ENCODE results near the gene SLITRK1. TPM values are rescaled to one million over a fixed set of nuclear protein-coding genes. Genes with fewer than 3 reads are reported as not detected.

The SLITRK1 gene
- polyA plus RNA-seq (2013, experiment 1 of 2) = 0.22 TPM
- 0.40 TPM for polyA plus RNA-seq (2013, experiment 2 of 2)

GRCh38 chr13:83881917-83882605 is at the start of gene SLITRK1:
Gene SLITRK1, minus strand, starts transcription at chr13:83882474. Its CDS starts 967 bp downstream, at chr13:83881507.
- no peaks in the 10 kb centered on the region for H3K4me1 ChIP-seq (ENCODE audit: control insufficient read depth, insufficient read depth, low read length, poor library complexity, severe bottlenecking)
- H3K4me3 ChIP-seq (ENCODE audit: extremely low read depth, insufficient read depth, low read length, poor library complexity, severe bottlenecking) = peak within 1 kb of the TSS; percentile 33
- no peak within 1 kb of the TSS for H3K27ac ChIP-seq (ENCODE audit: low read depth, low read length, severe bottlenecking)
- no peaks in the 10 kb centered on the region for H3K9me3 ChIP-seq (ENCODE audit: control insufficient read depth, low read length)
- no peaks in the 10 kb centered on the region for H3K36me3 ChIP-seq (ENCODE audit: control insufficient read depth, insufficient read depth, low read length)
- 0% methylated on average over 15 to 20 of the region's 32 CpGs for WGBS, 2 experiments (ENCODE audit: insufficient coverage in 2 of 2)

GRCh38 chr13:83929157-83929556 is 46.9 kb upstream of the SLITRK1 start:
- Histone ChIP-seq H3K4me3 (ENCODE audit: extremely low read depth, insufficient read depth, low read length, poor library complexity, severe bottlenecking) (no peak overlapping the region), H3K27ac (ENCODE audit: low read depth, low read length, severe bottlenecking) (no peak overlapping the region), H3K36me3 (ENCODE audit: control insufficient read depth, insufficient read depth, low read length) (no peaks in the 10 kb centered on the region), H3K9me3 (ENCODE audit: control insufficient read depth, low read length) (no peaks in the 10 kb centered on the region), H3K4me1 (ENCODE audit: control insufficient read depth, insufficient read depth, low read length, poor library complexity, severe bottlenecking) (no peaks in the 10 kb centered on the region)
- 98 to 100% methylated on average over 2 to 3 of the region's 4 CpGs for WGBS, 2 experiments (ENCODE audit: insufficient coverage in 2 of 2)

- no peak overlapping the region for H3K4me3 ChIP-seq (ENCODE audit: extremely low read depth, insufficient read depth, low read length, poor library complexity, severe bottlenecking)
- no peaks in the 10 kb centered on the region for H3K36me3 ChIP-seq (ENCODE audit: control insufficient read depth, insufficient read depth, low read length)
- no peak overlapping the region for H3K27ac ChIP-seq (ENCODE audit: low read depth, low read length, severe bottlenecking)
- 65 to 71% methylated on average over 3 of the region's 6 CpGs for WGBS, 2 experiments (ENCODE audit: insufficient coverage in 2 of 2)
- no peaks in the 10 kb centered on the region for H3K4me1 ChIP-seq (ENCODE audit: control insufficient read depth, insufficient read depth, low read length, poor library complexity, severe bottlenecking)
- H3K9me3 ChIP-seq (ENCODE audit: control insufficient read depth, low read length) = no peaks in the 10 kb centered on the region
Observed at GRCh38 chr13:83919775-83920174, 37.5 kb upstream of the SLITRK1 start.

GRCh38 chr13:83914368-83914767 is 32.1 kb upstream of the SLITRK1 start:
- no peak overlapping the region for H3K4me3 ChIP-seq (ENCODE audit: extremely low read depth, insufficient read depth, low read length, poor library complexity, severe bottlenecking)
- no peak overlapping the region for H3K27ac ChIP-seq (ENCODE audit: low read depth, low read length, severe bottlenecking)
- WGBS, 2 experiments (ENCODE audit: insufficient coverage in 2 of 2) = 75 to 84% methylated on average over 3 of the region's 4 CpGs
- no peaks in the 10 kb centered on the region for H3K9me3 ChIP-seq (ENCODE audit: control insufficient read depth, low read length)
- H3K36me3 ChIP-seq (ENCODE audit: control insufficient read depth, insufficient read depth, low read length) = no peaks in the 10 kb centered on the region
- H3K4me1 ChIP-seq (ENCODE audit: control insufficient read depth, insufficient read depth, low read length, poor library complexity, severe bottlenecking) = no peaks in the 10 kb centered on the region

- WGBS, 2 experiments (ENCODE audit: insufficient coverage in 2 of 2) = 93 to 99% methylated on average over 20 to 21 of the region's 25 CpGs
- no peak overlapping the region for H3K27ac ChIP-seq (ENCODE audit: low read depth, low read length, severe bottlenecking)
- H3K9me3 ChIP-seq (ENCODE audit: control insufficient read depth, low read length) = no peaks in the 10 kb centered on the region
- no peaks in the 10 kb centered on the region for H3K36me3 ChIP-seq (ENCODE audit: control insufficient read depth, insufficient read depth, low read length)
- no peaks in the 10 kb centered on the region for H3K4me1 ChIP-seq (ENCODE audit: control insufficient read depth, insufficient read depth, low read length, poor library complexity, severe bottlenecking)
- H3K4me3 ChIP-seq (ENCODE audit: extremely low read depth, insufficient read depth, low read length, poor library complexity, severe bottlenecking) = no peak overlapping the region
Observed at GRCh38 chr13:83907196-83907989, 25.1 kb upstream of the SLITRK1 start.

GRCh38 chr13:83906240-83906820 is 24.1 kb upstream of the SLITRK1 start:
- 94 to 97% methylated on average over 24 to 25 of the region's 25 CpGs for WGBS, 2 experiments (ENCODE audit: insufficient coverage in 2 of 2)
- Histone ChIP-seq H3K4me1 (ENCODE audit: control insufficient read depth, insufficient read depth, low read length, poor library complexity, severe bottlenecking) (no peaks in the 10 kb centered on the region), H3K4me3 (ENCODE audit: extremely low read depth, insufficient read depth, low read length, poor library complexity, severe bottlenecking) (no peak overlapping the region)

GRCh38 chr13:83905641-83906040 is 23.4 kb upstream of the SLITRK1 start:
- no peaks in the 10 kb centered on the region for H3K9me3 ChIP-seq (ENCODE audit: control insufficient read depth, low read length)
- H3K4me3 ChIP-seq (ENCODE audit: extremely low read depth, insufficient read depth, low read length, poor library complexity, severe bottlenecking) = no peak overlapping the region
- H3K4me1 ChIP-seq (ENCODE audit: control insufficient read depth, insufficient read depth, low read length, poor library complexity, severe bottlenecking) = no peaks in the 10 kb centered on the region
- no peak overlapping the region for H3K27ac ChIP-seq (ENCODE audit: low read depth, low read length, severe bottlenecking)
- WGBS, 2 experiments (ENCODE audit: insufficient coverage in 2 of 2) = 90 to 92% methylated on average over 2 to 4 of the region's 5 CpGs
- no peaks in the 10 kb centered on the region for H3K36me3 ChIP-seq (ENCODE audit: control insufficient read depth, insufficient read depth, low read length)

More at GRCh38 chr13:83906240-83906820, 24.1 kb upstream of the SLITRK1 start:
- no peak overlapping the region for H3K27ac ChIP-seq (ENCODE audit: low read depth, low read length, severe bottlenecking)
- H3K9me3 ChIP-seq (ENCODE audit: control insufficient read depth, low read length) = no peaks in the 10 kb centered on the region
- H3K36me3 ChIP-seq (ENCODE audit: control insufficient read depth, insufficient read depth, low read length) = no peaks in the 10 kb centered on the region

GRCh38 chr13:83895994-83896580 is 13.8 kb upstream of the SLITRK1 start:
- WGBS, 2 experiments (ENCODE audit: insufficient coverage in 2 of 2) = 86% methylated on average over 1 of the region's 3 CpGs; no CpG with 5 or more reads in 1 of the 2 experiments
- Histone ChIP-seq H3K4me3 (ENCODE audit: extremely low read depth, insufficient read depth, low read length, poor library complexity, severe bottlenecking) (no peak overlapping the region), H3K9me3 (ENCODE audit: control insufficient read depth, low read length) (no peaks in the 10 kb centered on the region), H3K4me1 (ENCODE audit: control insufficient read depth, insufficient read depth, low read length, poor library complexity, severe bottlenecking) (no peaks in the 10 kb centered on the region), H3K27ac (ENCODE audit: low read depth, low read length, severe bottlenecking) (no peak overlapping the region), H3K36me3 (ENCODE audit: control insufficient read depth, insufficient read depth, low read length) (no peaks in the 10 kb centered on the region)

GRCh38 chr13:83890358-83890757 is 8.1 kb upstream of the SLITRK1 start:
- Histone ChIP-seq H3K4me3 (ENCODE audit: extremely low read depth, insufficient read depth, low read length, poor library complexity, severe bottlenecking) (no peak overlapping the region), H3K4me1 (ENCODE audit: control insufficient read depth, insufficient read depth, low read length, poor library complexity, severe bottlenecking) (no peaks in the 10 kb centered on the region), H3K36me3 (ENCODE audit: control insufficient read depth, insufficient read depth, low read length) (no peaks in the 10 kb centered on the region), H3K27ac (ENCODE audit: low read depth, low read length, severe bottlenecking) (no peak overlapping the region), H3K9me3 (ENCODE audit: control insufficient read depth, low read length) (no peaks in the 10 kb centered on the region)
- 82 to 92% methylated on average over 3 of the region's 3 CpGs for WGBS, 2 experiments (ENCODE audit: insufficient coverage in 2 of 2)

- H3K36me3 ChIP-seq (ENCODE audit: control insufficient read depth, insufficient read depth, low read length) = no peaks in the 10 kb centered on the region
- H3K4me1 ChIP-seq (ENCODE audit: control insufficient read depth, insufficient read depth, low read length, poor library complexity, severe bottlenecking) = no peaks in the 10 kb centered on the region
- H3K27ac ChIP-seq (ENCODE audit: low read depth, low read length, severe bottlenecking) = no peak overlapping the region
- no peak overlapping the region for H3K4me3 ChIP-seq (ENCODE audit: extremely low read depth, insufficient read depth, low read length, poor library complexity, severe bottlenecking)
- H3K9me3 ChIP-seq (ENCODE audit: control insufficient read depth, low read length) = no peaks in the 10 kb centered on the region
Observed at GRCh38 chr13:83884141-83884540, 1.9 kb upstream of the SLITRK1 start.

Data from mesodermal cell (in vitro differentiated cells).